ENCODE results near the gene OPRPN. TPM values are rescaled to one million over a fixed set of nuclear protein-coding genes. Genes with fewer than 3 reads are reported as not detected.

OPRPN gene
- total and polyA plus RNA-seq, 2 experiments from 2014 or later: not detected

DNA sequence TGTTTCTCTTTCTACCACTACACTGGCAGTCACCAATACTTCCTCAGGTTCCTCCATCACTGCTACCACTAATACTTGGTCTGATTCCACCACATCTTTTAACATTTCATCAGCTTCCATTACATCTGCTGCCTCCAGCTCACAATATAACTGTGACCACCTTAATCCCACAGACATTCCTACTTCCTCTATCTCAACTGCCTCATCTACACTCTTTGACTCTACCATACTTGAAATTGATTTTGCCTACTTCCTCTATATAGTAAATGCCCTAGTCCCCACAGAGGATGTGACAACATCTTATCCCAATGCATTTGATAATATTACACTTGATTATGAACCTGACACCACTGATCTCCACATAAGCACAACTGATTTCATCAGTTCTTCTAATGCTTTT, 29.0 kb downstream of the OPRPN start:
- H3K36me3 ChIP-seq: no peaks in the 10 kb centered on the region
- H3K9me3 ChIP-seq (ENCODE audit: low read depth): no peaks in the 10 kb centered on the region
- H3K27me3 ChIP-seq: no peaks in the 10 kb centered on the region
- H3K27ac ChIP-seq: no peak overlapping the region
- H3K4me3 ChIP-seq: no peak overlapping the region
- no peaks in the 10 kb centered on the region for H3K4me1 ChIP-seq (ENCODE audit: low read depth)
- no peak for DNase-seq (ENCODE audit: low read depth in 1 of 2, low spot score in 1 of 2)
- TF ChIP-seq, protein P1, sequence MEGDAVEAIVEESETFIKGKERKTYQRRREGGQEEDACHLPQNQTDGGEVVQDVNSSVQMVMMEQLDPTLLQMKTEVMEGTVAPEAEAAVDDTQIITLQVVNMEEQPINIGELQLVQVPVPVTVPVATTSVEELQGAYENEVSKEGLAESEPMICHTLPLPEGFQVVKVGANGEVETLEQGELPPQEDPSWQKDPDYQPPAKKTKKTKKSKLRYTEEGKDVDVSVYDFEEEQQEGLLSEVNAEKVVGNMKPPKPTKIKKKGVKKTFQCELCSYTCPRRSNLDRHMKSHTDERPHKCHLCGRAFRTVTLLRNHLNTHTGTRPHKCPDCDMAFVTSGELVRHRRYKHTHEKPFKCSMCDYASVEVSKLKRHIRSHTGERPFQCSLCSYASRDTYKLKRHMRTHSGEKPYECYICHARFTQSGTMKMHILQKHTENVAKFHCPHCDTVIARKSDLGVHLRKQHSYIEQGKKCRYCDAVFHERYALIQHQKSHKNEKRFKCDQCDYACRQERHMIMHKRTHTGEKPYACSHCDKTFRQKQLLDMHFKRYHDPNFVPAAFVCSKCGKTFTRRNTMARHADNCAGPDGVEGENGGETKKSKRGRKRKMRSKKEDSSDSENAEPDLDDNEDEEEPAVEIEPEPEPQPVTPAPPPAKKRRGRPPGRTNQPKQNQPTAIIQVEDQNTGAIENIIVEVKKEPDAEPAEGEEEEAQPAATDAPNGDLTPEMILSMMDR (IDR thresholded peaks at IDR 0.05; ENCODE audit: low read depth, low read length): no peak

DNA sequence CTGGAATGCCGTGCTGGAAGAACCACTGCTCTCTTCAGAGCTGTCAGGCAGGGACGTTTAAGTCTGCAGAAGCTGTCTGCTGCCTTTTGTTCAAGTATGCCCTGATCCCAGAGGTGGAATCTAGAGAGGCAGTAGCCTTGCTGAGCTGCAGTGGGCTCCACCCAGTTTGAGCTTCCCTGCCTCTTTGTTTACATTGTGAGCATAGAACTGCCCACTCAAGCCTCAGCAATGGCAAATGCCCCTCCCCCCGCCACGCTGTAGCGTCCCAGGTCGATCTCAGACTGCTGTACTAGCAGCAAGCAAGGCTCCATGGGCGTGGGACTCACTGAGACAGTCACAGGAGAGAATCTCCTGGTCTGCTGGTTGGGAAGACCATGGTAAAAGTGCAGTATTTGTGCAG, 39.5 kb downstream of the OPRPN start:
- TF ChIP-seq, protein P1 (IDR thresholded peaks at IDR 0.05; ENCODE audit: low read depth, low read length): no peak
- Histone ChIP-seq H3K27ac (no peak overlapping the region), H3K4me1 (ENCODE audit: low read depth) (no peaks in the 10 kb centered on the region), H3K4me3 (no peak overlapping the region), H3K9me3 (ENCODE audit: low read depth) (no peaks in the 10 kb centered on the region), H3K36me3 (no peaks in the 10 kb centered on the region), H3K27me3 (no peaks in the 10 kb centered on the region)
- peak in 1 of 2 donors; percentile 6 for DNase-seq (ENCODE audit: low read depth in 1 of 2, low spot score in 1 of 2)

DNA sequence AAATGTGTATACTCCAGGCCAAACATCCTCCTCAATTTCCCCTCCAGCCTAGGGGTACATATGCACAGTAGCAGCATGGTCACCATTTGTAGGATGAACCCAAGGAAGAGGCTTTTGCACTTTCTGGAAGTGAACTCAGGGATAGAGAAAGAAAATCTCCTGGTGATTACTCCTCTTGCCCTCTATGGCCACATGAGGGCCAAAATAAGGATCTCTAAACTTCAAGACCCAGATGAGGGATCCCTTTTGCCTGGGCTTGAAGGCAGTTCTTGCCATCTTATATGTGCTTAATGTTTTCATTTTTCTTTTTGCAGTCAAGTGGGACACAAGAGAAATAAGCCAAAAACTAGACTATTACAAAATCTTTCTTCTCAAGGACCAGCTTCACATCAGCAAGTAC, 44.7 kb downstream of the OPRPN start:
- Histone ChIP-seq H3K9me3 (ENCODE audit: low read depth) (no peaks in the 10 kb centered on the region), H3K27ac (no peak overlapping the region), H3K4me1 (ENCODE audit: low read depth) (no peaks in the 10 kb centered on the region), H3K36me3 (no peaks in the 10 kb centered on the region), H3K27me3 (no peaks in the 10 kb centered on the region), H3K4me3 (no peak overlapping the region)
- TF ChIP-seq, protein P1 (IDR thresholded peaks at IDR 0.05; ENCODE audit: low read depth, low read length): no peak
- DNase-seq (ENCODE audit: low read depth in 1 of 2, low spot score in 1 of 2): no peak

DNA sequence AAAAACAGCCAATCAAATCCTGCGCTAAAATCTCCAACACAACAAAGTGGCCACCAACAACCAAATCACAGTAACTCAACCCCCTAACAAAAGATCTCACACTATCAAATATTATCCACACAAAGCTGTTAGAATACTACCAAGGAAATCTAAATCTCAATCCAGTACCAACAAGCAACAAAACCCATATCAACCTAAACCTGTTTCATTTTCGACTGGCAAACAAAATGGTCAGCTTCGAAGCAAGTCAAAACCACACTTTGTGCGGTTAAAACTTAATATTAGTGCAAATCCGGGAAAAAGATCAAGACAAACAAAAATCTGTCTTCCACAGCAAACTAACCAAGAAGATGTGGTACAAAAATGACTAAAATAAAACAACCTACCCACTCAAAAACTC, 45.6 kb downstream of the OPRPN start:
- no peaks in the 10 kb centered on the region for H3K36me3 ChIP-seq
- TF ChIP-seq, protein P1 (IDR thresholded peaks at IDR 0.05; ENCODE audit: low read depth, low read length): no peak
- no peak for DNase-seq (ENCODE audit: low read depth in 1 of 2, low spot score in 1 of 2)

DNA sequence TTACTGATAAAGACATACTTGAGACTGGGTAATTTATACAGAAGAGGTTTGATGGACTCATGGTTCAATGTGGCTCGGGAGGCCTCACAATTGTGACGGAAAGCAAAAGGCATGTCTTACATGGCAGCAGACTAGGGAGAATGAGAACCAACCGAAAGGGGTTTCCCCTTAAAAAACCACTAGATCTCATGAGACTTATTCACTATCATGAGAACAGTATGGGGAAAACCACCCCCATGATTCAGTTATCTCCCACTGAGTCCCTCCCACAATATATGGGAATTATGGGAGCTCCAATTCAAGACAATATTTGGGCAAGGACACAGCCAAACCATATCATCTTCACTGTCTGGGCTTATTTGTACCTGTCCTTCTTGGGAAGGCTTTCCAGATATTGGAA, 51.5 kb downstream of the OPRPN start:
- TF ChIP-seq, protein P1 (IDR thresholded peaks at IDR 0.05; ENCODE audit: low read depth, low read length): no peak
- no peaks in the 10 kb centered on the region for H3K9me3 ChIP-seq (ENCODE audit: low read depth)
- DNase-seq (ENCODE audit: low read depth in 1 of 2, low spot score in 1 of 2): no peak
- no peaks in the 10 kb centered on the region for H3K4me1 ChIP-seq (ENCODE audit: low read depth)
- no peak overlapping the region for H3K4me3 ChIP-seq
- no peaks in the 10 kb centered on the region for H3K27me3 ChIP-seq
- no peak overlapping the region for H3K27ac ChIP-seq
- H3K36me3 ChIP-seq: no peaks in the 10 kb centered on the region

More for the DNA sequence above, 45.6 kb downstream of the OPRPN start:
- no peaks in the 10 kb centered on the region for H3K4me1 ChIP-seq (ENCODE audit: low read depth)
- no peak overlapping the region for H3K27ac ChIP-seq
- no peaks in the 10 kb centered on the region for H3K9me3 ChIP-seq (ENCODE audit: low read depth)
- no peaks in the 10 kb centered on the region for H3K27me3 ChIP-seq
- H3K4me3 ChIP-seq: no peak overlapping the region

DNA sequence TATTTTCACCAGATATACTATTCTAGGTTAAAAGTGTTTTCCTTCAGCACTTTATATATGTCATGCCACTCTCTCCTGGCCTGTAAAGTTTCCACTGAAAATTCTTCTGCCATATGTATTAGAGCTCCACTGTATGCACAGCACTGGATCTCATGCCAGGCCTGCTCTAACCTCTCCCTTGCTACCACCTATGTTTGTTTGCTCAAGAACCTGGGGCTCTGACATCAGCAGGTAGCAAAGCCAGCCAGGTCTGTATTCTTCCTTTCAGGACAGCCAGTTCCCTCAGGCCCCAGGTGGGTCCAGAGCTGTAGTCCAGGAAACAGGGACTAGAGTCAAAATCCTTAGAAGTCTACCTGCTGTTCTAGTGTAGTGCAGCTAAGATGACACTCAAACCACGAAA, 55.2 kb downstream of the OPRPN start:
- H3K36me3 ChIP-seq: no peaks in the 10 kb centered on the region
- TF ChIP-seq, protein P1 (IDR thresholded peaks at IDR 0.05; ENCODE audit: low read depth, low read length): no peak
- no peaks in the 10 kb centered on the region for H3K27me3 ChIP-seq
- H3K9me3 ChIP-seq (ENCODE audit: low read depth): no peaks in the 10 kb centered on the region
- H3K27ac ChIP-seq: no peak overlapping the region
- no peaks in the 10 kb centered on the region for H3K4me1 ChIP-seq (ENCODE audit: low read depth)
- no peak overlapping the region for H3K4me3 ChIP-seq
- DNase-seq (ENCODE audit: low read depth in 1 of 2, low spot score in 1 of 2): no peak

All from cardiac muscle cell (in vitro differentiated cells and primary cell).